BE2C (cell line): Measurements from ENCODE around the gene NMRAL1.

ENCODE experiments used
- DNase-seq: peaks from one replicate; pipeline ENCODE4 v3.0.0-alpha.2; 2020
- H3K27me3 ChIP-seq: fragments of 250-450 bp; sonication (Bioruptor Pico); 2 replicates; pipeline ENCODE4 v1.5.1; 2020; ENCODE audit warnings: mild to moderate bottlenecking
- H3K36me3 ChIP-seq: fragments of 250-450 bp; sonication (Bioruptor Pico); 2 replicates; pipeline ENCODE4 v1.5.1; 2020; ENCODE audit warnings: mild to moderate bottlenecking
- H3K4me1 ChIP-seq: fragments of 250-450 bp; sonication (Bioruptor Pico); 2 replicates; pipeline ENCODE4 v1.5.1; 2020
- H3K4me3 ChIP-seq: 2 replicates; pipeline ENCODE4 v1.5.1; 2011; ENCODE audit warnings: low read depth, low read length
- H3K9me3 ChIP-seq: fragments of 250-450 bp; sonication (Bioruptor Pico); 2 replicates; pipeline ENCODE4 v1.5.1; 2020
- TF ChIP-seq, protein P1 (sequence below): IDR thresholded peaks from 2 replicates; pipeline ENCODE4 v1.5.1; 2012; ENCODE audit warnings: mild to moderate bottlenecking, low read depth, low read length

Gene NMRAL1

DNA sequence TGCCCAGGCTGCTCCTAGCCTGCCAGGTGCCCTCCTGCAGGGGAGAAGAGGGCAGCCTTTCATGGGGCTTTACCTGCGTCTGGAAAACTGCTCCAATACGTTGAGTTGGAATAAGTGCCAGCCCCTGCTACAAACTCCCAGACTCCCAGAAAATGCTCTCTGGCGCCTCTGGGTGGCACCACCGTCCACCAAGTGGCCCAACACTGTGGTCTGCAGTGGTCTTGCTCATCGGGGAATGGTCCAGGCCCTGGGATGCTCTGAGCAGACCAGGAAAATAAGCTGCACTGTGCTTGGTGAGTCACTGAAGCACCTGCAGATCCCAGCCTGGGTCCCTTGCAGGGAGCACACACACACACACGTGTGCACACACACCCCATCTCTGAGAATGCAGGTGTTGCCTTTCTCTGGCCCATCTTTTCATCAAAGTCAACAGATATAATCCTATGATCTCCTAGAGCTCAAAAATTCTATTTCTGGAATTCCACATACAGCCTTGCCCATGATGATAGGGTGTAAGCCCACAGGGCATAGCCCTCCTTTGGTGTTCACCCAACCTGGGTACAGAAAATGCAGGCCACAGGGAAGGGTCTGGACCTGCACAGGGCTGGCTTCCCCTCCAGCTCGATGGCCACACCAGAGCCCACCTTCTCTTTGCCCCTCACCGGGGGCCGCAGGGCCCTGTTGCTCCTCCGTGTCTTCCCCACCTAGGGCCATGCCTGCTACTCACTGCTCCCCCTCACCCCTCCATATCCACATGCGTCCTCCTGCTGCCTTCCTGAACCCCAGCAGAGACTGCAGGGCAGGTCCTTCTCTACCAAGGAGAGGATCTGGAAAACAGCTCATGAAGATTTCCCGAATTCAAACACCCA, 43.6 kb upstream of the NMRAL1 start:
- peak; percentile 77 for DNase-seq
- no peaks in the 10 kb centered on the region for H3K9me3 ChIP-seq

DNA sequence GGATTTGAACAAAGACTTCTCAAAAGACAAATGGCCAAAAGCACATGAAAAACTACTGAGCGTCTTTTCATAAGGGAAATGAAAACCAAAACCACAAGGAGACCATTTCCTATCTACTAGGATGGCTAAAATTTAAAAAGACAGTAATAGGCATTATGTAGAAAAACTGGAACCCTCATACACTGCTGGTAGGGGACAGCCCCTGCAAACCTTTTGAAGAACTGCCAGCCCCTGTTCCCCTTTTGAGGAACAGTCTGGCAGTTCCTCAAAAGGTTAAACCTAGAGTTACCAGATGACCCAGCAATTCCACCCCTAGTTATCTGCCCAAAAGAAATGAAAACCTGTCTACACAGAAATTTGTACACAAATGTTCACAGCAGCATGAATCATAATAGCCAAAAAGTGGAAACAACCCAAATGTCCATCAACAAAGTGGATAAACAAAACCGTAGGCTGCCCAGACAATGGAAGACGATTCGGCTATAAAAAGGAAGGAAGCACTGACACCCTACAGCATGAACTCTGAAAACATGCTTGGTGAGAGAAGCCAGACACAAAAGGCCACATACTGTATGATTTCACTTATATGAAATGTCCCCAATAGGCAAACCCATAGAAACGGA, 41.3 kb upstream of the NMRAL1 start:
- Histone ChIP-seq H3K4me3 (no peak overlapping the region), H3K9me3 (no peaks in the 10 kb centered on the region), H3K27me3 (no peaks in the 10 kb centered on the region), H3K36me3 (peaks cover 20% of the 10 kb centered on the region), H3K4me1 (no peaks in the 10 kb centered on the region)
- no peak for DNase-seq
- TF ChIP-seq, protein P1, sequence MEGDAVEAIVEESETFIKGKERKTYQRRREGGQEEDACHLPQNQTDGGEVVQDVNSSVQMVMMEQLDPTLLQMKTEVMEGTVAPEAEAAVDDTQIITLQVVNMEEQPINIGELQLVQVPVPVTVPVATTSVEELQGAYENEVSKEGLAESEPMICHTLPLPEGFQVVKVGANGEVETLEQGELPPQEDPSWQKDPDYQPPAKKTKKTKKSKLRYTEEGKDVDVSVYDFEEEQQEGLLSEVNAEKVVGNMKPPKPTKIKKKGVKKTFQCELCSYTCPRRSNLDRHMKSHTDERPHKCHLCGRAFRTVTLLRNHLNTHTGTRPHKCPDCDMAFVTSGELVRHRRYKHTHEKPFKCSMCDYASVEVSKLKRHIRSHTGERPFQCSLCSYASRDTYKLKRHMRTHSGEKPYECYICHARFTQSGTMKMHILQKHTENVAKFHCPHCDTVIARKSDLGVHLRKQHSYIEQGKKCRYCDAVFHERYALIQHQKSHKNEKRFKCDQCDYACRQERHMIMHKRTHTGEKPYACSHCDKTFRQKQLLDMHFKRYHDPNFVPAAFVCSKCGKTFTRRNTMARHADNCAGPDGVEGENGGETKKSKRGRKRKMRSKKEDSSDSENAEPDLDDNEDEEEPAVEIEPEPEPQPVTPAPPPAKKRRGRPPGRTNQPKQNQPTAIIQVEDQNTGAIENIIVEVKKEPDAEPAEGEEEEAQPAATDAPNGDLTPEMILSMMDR: no peak

More for the DNA sequence above, 43.6 kb upstream of the NMRAL1 start:
- no peaks in the 10 kb centered on the region for H3K36me3 ChIP-seq
- H3K27me3 ChIP-seq: no peaks in the 10 kb centered on the region
- H3K4me1 ChIP-seq: peaks cover 11% of the 10 kb centered on the region
- TF ChIP-seq, protein P1: peak; percentile 94
- H3K4me3 ChIP-seq: no peak overlapping the region

DNA sequence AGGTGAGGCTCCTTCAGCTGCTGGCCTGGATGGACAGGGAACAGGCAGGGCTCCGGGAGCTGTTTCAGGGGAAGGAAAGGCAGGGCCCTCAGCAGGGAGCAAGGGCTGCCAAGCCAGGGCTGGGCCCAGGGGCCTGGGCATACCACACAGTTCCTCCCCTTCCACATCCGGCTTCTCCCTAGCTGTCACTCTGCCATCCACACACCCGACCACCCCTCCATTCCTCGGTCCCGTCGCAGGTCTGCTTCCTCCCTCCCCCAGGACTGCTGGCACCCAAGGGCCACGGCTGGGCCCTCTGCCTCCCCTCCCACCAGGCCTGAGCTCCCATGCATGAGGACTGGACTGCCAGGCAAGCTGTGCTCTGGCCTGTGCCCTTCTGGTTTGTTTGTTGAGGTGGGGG, 40.2 kb upstream of the NMRAL1 start:
- DNase-seq: no peak
- Histone ChIP-seq H3K36me3 (peaks cover 26% of the 10 kb centered on the region), H3K9me3 (no peaks in the 10 kb centered on the region), H3K4me1 (no peaks in the 10 kb centered on the region), H3K4me3 (no peak overlapping the region), H3K27me3 (no peaks in the 10 kb centered on the region)
- TF ChIP-seq, protein P1: no peak

DNA sequence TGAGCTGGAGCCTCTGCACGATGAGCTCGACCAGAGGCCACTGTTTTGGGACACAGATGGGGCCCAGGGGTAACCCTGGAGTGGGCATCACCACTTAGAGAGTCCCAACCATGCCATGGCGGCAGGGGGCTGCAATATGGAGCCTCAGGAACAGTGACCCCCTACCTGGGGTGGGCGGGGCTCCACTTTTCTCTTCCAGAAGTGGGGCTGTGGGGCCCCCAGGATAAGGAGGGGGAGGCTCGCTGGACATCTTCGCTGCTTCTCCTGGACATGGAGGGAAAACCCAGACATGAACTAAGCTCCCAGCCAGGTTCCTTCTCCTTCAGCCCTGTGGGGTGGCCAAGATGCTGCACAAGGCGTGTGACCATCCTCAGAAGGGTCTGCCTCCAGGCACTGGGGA, 39.5 kb upstream of the NMRAL1 start:
- Histone ChIP-seq H3K4me3 (no peak overlapping the region), H3K27me3 (no peaks in the 10 kb centered on the region), H3K36me3 (peaks cover 30% of the 10 kb centered on the region), H3K4me1 (no peaks in the 10 kb centered on the region), H3K9me3 (no peaks in the 10 kb centered on the region)
- no peak for DNase-seq
- TF ChIP-seq, protein P1: no peak

DNA sequence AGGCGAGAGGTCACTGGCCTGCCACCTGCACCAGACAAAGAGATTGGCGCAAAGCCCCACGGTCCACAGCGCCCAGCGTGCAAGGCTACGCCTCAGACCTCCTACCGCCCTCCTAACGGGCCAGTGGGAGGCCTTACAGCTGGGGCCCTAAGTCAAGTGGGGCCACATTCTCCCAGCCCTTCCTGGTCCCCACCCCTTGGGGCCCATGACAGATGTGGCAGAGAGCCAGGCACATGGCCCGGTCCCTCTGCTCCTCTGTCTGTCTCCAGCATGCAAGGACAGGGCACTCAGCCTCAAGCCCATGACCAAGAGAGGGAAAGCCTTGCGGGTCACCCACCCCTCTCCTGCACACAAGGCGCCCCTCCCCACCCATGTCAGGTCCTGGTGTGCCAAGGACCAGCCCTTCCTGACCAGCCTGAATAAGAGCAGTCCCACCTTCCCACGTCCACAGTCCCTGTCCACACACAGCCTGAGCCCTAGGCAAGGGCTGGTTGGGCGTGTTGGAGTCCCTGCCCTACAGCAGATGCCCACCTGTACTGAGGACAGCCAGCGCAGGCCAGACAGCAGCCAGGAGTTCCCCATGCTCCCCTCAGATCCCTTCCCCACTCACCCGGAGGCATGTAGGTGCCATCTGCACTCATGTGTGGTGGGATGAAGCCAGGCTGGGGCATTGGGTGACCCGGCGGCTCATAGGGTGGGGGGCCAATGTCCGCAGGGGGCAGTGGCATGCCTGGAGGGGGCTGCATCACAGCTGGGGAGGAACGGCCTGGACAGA, 38.8 kb upstream of the NMRAL1 start:
- peaks cover 35% of the 10 kb centered on the region for H3K36me3 ChIP-seq

More for the DNA sequence above, 38.8 kb upstream of the NMRAL1 start:
- Histone ChIP-seq H3K9me3 (no peaks in the 10 kb centered on the region), H3K4me1 (no peaks in the 10 kb centered on the region), H3K27me3 (no peaks in the 10 kb centered on the region), H3K4me3 (no peak overlapping the region)
- DNase-seq: no peak
- TF ChIP-seq, protein P1: no peak
